AML-193 (cell line): Measurements from ENCODE around the gene SYNE4.
A peak's percentile ranks its signal among the peaks of the same experiment; 100 is the strongest.

Source experiments
- DNase-seq, 2 experiments: peaks; one replicate each; lab custom pipeline; 2025; lab: John Stamatoyannopoulos, UW

SYNE4 gene

GRCh38 chr19:36026091-36026876 is 17.7 kb upstream of the SYNE4 start:
- no peak for DNase-seq

GRCh38 chr19:36025541-36025940 is 16.9 kb upstream of the SYNE4 start:
- no peak for DNase-seq

DNA sequence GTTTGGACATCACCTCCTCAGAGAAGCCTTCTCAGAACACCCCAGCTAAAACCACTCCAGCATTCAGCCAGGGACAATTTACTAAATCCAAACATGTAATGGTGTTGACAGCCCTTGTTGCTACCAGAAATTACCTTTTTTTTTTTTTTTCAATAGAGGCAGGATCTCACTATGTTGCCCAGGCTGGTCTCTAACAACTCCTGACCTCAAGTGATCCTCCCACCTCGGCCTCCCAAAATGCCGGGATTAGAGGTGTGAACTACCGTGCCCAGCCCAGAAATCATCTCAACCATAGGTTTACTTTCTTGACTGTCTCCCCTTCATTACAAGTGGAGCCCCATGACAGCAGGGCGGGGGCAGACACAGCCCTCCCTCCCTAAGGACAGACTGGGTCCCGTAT is 14.8 kb upstream of the SYNE4 start:
- DNase-seq, result no peak

GRCh38 chr19:36019061-36019670 is 10.6 kb upstream of the SYNE4 start:
- no peak for DNase-seq

DNA sequence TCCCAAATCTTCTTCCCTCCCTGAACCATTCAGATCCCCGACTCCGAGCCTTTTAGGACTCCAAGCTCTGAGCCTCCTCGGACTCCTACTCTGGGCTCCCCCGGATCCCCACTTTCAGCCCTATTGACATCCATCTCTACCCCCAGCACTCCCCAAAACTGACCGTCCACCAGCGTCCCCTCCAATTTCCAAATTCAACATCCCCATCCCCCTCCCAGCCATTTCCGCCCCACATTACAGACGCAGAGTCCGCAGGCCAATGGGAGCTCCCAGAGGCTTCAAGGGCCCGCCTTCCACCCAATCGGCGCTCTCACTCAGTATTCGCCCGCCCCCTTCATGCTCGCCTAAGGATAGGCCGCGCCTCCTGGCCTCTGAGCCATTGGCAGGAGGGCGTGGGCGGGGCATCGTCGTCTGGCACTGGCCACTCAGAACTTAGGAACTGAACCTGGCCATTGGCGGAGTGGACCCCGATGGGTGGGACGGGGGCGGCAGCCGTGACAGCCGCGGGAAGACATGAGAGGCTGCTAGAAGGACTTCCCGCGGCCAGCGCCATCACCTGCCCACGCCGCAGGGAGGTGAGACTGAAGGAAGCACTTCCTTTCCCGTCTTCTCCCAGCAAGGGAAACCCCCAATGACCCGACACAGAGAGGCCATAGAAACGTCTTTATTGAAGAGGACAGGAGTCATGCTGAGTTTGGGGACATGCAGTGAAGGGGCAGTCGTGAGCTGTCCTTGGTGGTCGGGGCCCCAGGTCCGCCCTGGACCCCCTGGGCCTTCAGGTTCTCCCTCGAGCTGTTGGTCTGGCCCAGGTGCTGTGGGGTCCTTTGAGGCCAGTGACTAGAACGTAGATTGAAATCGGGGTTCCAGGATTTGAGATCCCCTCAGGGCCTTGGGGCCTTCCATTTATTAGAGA is 5.7 kb upstream of the SYNE4 start, which contains the start of gene ALKBH6:
Gene ALKBH6, minus strand, starts transcription at position 202 of the 913 bp plus-strand sequence. CDS start 816 bp downstream, outside the sequence.
- DNase-seq, result peak; percentile 97 to 99

- no peak for DNase-seq
Observed at GRCh38 chr19:36013280-36014011, 4.8 kb upstream of the SYNE4 start.

DNA sequence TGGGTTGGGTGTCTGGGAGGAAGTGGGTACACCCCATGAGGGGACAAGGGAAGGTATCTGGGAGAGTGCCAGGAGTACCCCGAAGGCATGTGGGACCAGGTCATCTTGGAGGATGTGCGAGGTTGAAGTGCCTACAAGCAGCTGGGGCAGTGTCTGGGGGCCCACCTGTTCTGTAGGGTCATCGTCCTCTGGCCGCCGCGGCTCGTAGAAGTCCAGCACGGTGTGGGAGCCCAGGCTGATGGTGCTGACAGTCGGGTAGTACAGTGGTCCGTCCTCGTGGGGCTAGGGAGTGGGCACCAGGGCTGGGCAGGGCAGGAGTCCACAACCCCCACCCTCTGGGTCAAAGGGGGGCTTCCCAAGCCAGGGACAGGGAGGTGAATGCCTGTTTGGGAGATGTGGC is 1.8 kb upstream of the SYNE4 start:
- no peak for DNase-seq

GRCh38 chr19:36009633-36010379 is 1.2 kb upstream of the SYNE4 start:
- DNase-seq, result no peak

DNA sequence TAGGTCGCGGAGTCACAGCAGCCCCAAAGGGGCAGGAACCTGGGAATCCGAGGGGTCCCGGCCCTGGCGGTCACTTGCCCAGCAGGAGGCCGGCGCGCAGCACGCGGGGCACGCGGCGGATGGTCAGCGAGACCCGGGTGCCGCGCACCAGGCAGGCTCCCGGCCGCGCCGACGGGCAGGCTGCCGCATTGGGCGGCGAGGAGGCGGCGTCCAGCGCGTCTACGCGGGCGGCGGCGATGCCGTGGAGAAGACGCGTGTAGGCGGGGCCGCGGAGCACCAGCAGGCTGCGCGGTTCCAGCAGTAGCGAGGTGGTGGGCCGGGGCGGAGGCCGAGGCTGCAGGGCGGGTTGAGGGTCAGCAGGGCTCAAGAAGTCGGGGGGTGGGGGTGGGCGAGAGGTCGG is 607 bp upstream of the SYNE4 start:
- DNase-seq, result no peak

DNA sequence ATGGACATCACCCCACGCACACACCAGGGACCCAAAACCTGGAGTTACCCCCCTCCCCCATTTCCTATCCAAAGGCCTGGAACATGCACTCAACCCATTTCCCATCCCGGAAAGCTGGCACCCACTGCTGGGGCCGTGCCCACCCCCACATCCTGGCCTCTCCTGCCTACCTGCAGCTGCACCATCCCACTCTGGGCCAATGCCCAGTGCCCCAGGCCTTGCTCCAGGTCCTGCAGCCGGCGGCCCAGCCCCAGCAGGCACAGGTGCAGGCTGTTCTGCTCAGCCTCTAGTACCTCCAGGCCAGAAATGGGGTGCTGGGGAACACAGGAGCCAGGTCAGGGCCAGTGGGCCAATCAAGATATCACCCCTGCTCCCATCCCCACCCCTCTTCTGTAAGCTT is 1.7 kb downstream of the SYNE4 start:
- DNase-seq, result no peak

DNA sequence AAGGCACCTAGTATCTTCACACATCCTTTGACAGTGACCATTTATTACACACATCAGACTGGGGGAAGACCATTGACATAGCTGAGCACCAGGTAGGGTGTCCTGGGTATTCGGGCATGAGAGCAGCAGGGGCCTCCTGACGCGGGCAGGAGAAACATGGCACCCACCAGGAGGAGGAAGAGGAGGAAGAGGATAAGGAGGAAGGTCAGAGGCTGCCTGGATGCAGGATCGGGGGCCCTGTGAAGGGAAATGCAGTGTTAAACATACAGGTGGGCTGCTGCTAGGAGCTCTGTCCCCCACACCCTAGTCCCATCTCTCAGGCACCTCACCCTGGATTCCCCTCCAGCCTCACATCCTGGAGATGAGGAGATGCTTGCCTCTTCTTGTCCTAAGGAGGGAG is 5.3 kb downstream of the SYNE4 start:
- DNase-seq, result no peak

DNA sequence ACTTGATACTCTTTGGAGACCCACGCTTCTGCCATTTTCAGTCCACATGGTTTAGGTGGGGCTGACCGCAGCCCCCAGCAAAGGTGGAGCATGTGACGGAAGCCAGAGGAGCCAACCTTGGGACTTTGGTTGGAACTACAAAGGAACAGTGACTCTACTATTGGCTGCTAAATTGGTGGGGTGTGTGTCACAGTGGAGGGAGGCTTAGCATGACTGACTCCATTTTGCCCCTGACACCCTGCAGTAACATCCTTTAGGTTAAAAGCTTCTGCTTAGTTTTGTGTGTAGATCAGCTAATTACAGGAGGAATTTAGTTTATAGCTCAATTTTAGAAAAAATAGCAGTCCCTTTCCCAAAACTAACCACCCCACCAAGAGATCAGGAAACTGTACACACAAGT is 7.0 kb downstream of the SYNE4 start:
- no peak for DNase-seq

GRCh38 chr19:35996777-35997176 is 11.8 kb downstream of the SYNE4 start:
- no peak for DNase-seq

DNA sequence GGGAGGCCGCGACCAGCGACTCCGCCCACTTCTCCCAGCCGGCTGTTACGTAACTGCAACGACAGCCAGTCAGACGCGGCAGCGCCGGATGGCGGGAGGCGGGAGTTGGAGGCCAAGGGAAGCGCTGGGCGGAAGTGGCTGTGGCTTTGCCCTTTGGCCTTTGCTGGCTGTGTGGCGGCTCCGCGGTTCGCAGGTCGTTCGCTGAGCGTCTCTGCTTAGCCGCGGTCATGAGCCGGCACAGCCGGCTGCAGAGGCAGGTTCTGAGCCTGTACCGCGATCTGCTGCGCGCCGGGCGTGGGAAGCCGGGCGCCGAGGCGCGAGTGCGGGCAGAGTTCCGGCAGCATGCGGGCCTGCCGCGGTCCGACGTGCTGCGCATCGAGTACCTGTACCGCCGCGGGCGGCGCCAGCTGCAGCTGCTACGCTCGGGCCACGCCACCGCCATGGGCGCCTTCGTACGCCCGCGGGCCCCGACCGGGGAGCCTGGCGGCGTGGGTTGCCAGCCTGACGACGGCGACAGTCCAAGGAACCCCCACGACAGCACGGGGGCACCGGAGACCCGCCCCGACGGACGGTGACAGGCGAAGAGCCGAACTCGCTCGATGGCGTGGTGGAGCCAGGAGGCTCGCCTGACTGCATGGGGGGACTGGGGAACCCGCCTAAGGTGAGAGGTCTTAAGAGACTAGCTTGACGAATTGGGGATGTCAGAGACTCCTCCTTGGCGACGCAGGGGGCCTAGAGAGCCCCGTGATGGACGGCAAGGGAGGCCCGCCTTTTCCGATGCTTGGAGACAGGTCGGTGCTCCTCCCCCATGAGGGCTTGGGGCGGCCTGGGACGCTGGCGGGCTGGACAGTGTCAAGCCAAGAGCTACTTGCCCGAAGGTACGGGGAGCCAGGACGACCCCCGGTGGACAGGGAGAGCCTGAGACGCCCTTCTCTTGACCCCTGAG is 13.3 kb downstream of the SYNE4 start, which contains the start of gene SDHAF1:
Gene SDHAF1, plus strand, starts transcription at position 141 of the 946 bp plus-strand sequence. Its CDS starts 87 bp downstream, at position 228.
- peak; percentile 94 to 96 for DNase-seq

- DNase-seq, result no peak
Observed at GRCh38 chr19:35993923-35994598, 14.6 kb downstream of the SYNE4 start.

GRCh38 chr19:35992907-35993765 is 15.5 kb downstream of the SYNE4 start:
- DNase-seq, result no peak

DNA sequence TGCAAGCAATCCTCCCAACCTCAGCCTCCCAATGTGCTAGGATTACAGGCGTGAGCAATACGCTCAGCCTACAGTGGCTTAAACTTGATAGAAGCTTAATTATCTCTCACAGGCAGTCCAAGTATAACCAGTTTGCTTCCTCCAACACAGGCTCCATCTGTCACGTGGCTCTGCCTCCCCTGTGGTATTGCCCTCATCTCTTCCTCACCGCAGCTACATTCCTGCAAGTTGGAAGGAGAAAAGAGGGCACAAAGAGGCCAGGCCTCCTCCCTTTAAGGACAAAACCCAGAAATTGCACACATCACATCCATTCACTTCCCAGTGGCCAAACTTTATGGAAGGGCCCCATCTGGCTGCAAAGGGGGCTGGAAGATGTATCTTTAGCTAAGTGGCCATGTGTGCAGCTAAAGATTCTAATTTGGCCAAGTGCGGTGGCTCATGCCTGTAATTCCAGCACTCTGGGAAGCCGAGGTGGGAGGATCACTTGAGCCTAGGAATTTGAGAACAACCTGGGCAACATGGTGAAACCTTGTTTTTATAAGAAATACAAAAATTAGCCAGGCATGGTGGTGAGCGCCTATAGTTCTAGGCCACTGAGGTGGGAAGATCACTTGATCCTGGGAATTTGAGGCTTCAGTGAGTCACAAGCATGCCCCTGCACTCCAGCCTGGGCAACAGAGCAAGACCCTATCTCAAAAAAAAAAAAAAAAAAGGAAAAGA is 16.7 kb downstream of the SYNE4 start:
- DNase-seq, result no peak
